RWPE1 (cell line): ENCODE data around the gene DNAJC17.

Source experiments
- CTCF ChIA-PET: fragments of 350-600 bp; sonication (Branson Sonifier 250); formaldehyde crosslinking; extraction: SDS; loops from one replicate; lab custom pipeline; 2021; lab: Yijun Ruan, JAX
- POLR2A ChIA-PET: fragments of 400-600 bp; formaldehyde crosslinking; extraction: SDS; loops from one replicate; lab custom pipeline; 2020; ENCODE audit warnings: antibody characterized with exemption; ENCODE audit not compliant: low non-redundant PET; lab: Yijun Ruan, JAX
- DNase-seq: peaks from one replicate; pipeline ENCODE4 v3.0.0; 2012; ENCODE audit warnings: low spot score
- H3K27ac ChIP-seq: fragments of 450-650 bp; 2 replicates; pipeline ENCODE4 v1.5.1; 2017
- TF ChIP-seq, protein P1 (sequence below): fragments of 450-650 bp; conservative IDR thresholded peaks from 2 replicates; pipeline ENCODE4 v1.5.1; 2017; ENCODE audit warnings: low read depth, mild to moderate bottlenecking

DNAJC17 gene

DNA sequence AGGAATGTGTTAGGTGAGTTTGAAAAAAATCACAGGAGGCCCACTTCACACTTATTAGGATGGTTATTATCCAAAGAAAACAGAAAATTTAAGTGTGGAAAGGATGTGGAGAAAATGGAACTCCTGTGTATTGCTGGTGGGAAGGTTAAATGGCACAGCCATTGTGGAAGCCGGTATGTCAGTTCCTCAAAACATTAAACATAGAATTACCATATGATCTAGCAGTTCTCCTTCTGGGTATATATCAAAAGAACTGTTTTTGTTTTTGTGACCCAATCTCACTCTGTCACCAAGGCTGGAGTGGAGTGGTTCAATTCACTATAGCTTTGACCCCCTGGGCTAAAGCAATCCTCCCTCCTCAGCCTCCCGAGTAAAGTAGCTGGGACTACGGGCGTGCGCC lies 10.8 kb downstream of the DNAJC17 start:
- DNase-seq = no peak
- TF ChIP-seq, protein P1, sequence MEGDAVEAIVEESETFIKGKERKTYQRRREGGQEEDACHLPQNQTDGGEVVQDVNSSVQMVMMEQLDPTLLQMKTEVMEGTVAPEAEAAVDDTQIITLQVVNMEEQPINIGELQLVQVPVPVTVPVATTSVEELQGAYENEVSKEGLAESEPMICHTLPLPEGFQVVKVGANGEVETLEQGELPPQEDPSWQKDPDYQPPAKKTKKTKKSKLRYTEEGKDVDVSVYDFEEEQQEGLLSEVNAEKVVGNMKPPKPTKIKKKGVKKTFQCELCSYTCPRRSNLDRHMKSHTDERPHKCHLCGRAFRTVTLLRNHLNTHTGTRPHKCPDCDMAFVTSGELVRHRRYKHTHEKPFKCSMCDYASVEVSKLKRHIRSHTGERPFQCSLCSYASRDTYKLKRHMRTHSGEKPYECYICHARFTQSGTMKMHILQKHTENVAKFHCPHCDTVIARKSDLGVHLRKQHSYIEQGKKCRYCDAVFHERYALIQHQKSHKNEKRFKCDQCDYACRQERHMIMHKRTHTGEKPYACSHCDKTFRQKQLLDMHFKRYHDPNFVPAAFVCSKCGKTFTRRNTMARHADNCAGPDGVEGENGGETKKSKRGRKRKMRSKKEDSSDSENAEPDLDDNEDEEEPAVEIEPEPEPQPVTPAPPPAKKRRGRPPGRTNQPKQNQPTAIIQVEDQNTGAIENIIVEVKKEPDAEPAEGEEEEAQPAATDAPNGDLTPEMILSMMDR = no peak
- H3K27ac ChIP-seq = peak overlapping the region; percentile 31
- POLR2A ChIA-PET = no interaction called here
- CTCF ChIA-PET = interaction anchor here (1.2 kb wide), 1 partner anchor 62 kb away, joined by 5 read pairs; no protein-coding TSS in a partner anchor

DNA sequence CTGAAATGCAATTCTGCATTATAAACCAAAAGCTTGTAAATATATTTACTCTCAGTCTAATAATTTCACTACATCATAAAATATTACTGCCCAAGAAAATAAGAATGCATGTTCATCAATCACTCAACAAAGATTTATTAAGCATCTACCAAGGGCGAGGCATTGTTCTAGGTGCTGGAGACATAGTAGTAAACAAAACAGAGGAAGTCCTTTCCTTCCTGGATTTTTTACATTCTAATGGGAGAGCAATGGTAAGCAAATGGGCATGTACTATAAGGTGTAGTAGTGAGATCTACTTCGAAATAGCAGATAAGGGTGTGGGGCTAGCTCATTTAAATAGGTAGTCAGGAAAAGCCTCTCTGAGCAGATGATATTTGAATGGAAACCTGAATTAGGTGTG lies 11.2 kb downstream of the DNAJC17 start:
- ChIA-PET CTCF (no interaction called here), POLR2A (no interaction called here)
- TF ChIP-seq, protein P1 = no peak
- DNase-seq = no peak
- no peak overlapping the region for H3K27ac ChIP-seq

DNA sequence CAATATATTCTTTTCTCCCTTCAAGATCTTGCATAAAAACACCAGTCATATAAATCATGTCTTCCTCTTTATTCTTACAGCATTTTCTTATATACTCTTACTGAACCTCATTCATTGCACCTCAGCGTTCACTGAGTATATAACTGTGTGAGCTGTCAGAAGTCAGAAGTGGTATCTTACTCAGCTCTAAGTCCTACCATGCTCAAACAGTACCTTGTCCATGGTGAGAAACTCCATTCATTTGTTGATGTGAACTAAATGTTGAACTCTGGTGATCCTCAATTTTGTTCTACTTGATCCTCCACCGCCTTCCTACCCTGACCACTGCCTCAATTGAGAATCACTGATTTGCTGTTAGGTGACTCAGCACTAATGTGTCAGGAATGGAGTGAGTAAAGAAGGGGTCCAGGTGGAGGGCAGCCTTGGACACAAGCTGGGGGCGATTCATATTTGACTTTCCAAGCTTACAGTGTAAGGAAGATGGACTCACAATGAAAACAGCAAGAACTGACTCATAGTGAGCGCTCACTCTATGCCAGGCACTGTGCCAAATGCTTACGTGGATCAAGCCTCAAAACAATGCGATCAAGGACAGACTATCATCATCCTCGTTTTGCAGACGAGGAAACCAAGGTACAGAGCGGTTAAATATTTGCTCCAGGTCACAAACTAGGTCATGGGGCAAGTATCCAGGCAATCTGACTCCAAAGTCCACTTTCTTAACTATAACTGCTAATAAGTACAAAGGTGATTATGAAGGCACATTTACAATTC lies 13.9 kb downstream of the DNAJC17 start:
- POLR2A ChIA-PET = interaction anchor here (0.5 kb wide), 1 partner anchor 27 kb away, joined by 3 read pairs; no protein-coding TSS in a partner anchor
- CTCF ChIA-PET = interaction anchor here (0.5 to 0.6 kb wide), 2 partner anchors 10 to 34 kb away, joined by 3 read pairs; no protein-coding TSS in a partner anchor
- DNase-seq = peak; percentile 72
- TF ChIP-seq, protein P1 = no peak
- peak overlapping the region; percentile 58 for H3K27ac ChIP-seq

DNA sequence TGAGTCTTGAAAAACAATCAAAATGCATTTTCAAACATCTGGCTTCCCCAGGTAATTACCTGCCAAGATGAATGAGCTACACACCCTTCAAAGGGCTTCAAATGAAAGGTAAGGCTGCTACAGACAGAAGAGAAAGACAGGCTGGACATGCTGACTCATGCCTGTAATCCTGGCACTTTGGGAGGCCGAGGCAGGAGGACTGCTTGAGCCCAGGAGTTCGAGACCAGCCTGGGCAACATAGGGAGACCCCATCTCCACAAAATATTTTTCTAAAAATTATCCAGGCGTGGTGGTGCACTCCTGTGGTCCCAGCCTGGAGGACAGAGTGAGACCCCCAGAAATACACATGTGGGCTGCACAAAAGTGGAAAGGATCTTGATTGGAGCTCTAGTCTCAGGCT lies 14.9 kb downstream of the DNAJC17 start:
- ChIA-PET CTCF (interaction anchor here (0.6 to 0.7 kb wide), 3 partner anchors 57 to 407 kb away, joined by 4 to 5 read pairs (median 4); partner anchors contain the start of gene RHOV), POLR2A (interaction anchor here (0.7 kb wide), 1 partner anchor 25 kb away, joined by 7 read pairs; no protein-coding TSS in a partner anchor)
- peak overlapping the region; percentile 41 for H3K27ac ChIP-seq

DNA sequence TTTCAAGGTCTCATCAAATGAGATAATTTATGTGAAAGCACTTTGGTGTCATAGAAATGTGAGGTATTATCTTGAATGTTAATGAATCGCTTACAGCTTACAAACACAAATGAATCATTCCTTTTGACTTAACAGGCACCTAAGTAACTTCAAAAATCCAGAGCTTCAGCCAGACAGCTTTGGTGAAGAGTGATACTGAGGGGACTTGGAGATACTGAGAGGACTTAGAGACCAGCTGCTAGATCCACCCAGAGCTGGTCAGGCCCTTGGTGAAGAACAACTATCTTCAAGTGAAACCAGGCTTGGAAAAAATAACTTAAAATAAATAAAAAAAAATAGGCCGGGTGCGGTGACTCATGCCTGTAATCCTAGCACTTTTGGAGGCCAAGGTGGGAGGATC lies 16.6 kb downstream of the DNAJC17 start:
- TF ChIP-seq, protein P1 = no peak
- ChIA-PET CTCF (interaction anchor here (0.7 kb wide), 1 partner anchor 8 kb away, joined by 3 read pairs; no protein-coding TSS in a partner anchor), POLR2A (no interaction called here)
- DNase-seq = no peak
- H3K27ac ChIP-seq = no peak overlapping the region; the same call in 1 of the 2 replicates

More for the DNA sequence above, 14.9 kb downstream of the DNAJC17 start:
- TF ChIP-seq, protein P1 = no peak
- no peak for DNase-seq

DNA sequence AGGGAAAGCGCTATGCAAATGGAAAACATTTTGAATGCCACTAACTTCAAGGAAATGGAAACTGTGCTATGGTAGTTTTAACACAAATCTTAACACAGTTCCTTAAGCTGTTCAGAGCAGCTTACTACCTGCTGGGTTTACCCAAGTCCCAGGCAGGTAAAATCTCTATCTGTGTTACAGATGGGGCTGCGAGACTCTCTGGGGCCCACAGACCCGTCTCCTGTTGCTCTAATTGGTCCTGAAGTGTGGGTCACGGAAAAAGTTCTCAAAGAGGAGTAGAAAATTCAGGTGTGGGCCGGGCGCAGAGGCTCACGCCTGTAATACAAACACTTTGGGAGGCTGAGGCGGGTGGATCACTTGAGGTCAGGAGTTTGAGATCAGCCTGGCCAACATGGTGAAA lies 17.3 kb downstream of the DNAJC17 start:
- TF ChIP-seq, protein P1 = no peak
- H3K27ac ChIP-seq = peak overlapping the region; percentile 31; the same call in 1 of the 2 replicates
- ChIA-PET CTCF (no interaction called here), POLR2A (no interaction called here)
- DNase-seq = no peak
